ENCODE results near the gene WDSUB1. TPM values are rescaled to one million over a fixed set of nuclear protein-coding genes. Genes with fewer than 3 reads are reported as not detected.

Gene WDSUB1
- total RNA-seq, 1 donor from 2014 or later, result 11.7 TPM

GRCh38 chr2:159266554-159266953, 19.9 kb downstream of the WDSUB1 start:
- no peak for DNase-seq (ENCODE audit: low read depth)

GRCh38 chr2:159265171-159265576, 21.3 kb downstream of the WDSUB1 start:
- peak; percentile 64 for DNase-seq (ENCODE audit: low read depth)

GRCh38 chr2:159262904-159263303, 23.6 kb downstream of the WDSUB1 start:
- DNase-seq (ENCODE audit: low read depth), result no peak

GRCh38 chr2:159262226-159262625, 24.3 kb downstream of the WDSUB1 start:
- DNase-seq (ENCODE audit: low read depth), result no peak

GRCh38 chr2:159256159-159256558, 30.3 kb downstream of the WDSUB1 start:
- no peak for DNase-seq (ENCODE audit: low read depth)

GRCh38 chr2:159252905-159253304, 33.6 kb downstream of the WDSUB1 start:
- DNase-seq (ENCODE audit: low read depth), result no peak

GRCh38 chr2:159251296-159252173, 35.0 kb downstream of the WDSUB1 start:
- DNase-seq (ENCODE audit: low read depth), result no peak

GRCh38 chr2:159249990-159250715, 36.4 kb downstream of the WDSUB1 start:
- DNase-seq (ENCODE audit: low read depth), result peak; percentile 98

- DNase-seq (ENCODE audit: low read depth), result no peak
Observed at GRCh38 chr2:159246325-159246988, 40.0 kb downstream of the WDSUB1 start.

- no peak for DNase-seq (ENCODE audit: low read depth)
Observed at GRCh38 chr2:159243529-159243928, 43.0 kb downstream of the WDSUB1 start.

GRCh38 chr2:159234868-159235267, 51.6 kb downstream of the WDSUB1 start:
- DNase-seq (ENCODE audit: low read depth), result no peak

GRCh38 chr2:159232456-159233170, 53.9 kb downstream of the WDSUB1 start:
- no peak for DNase-seq (ENCODE audit: low read depth)

- DNase-seq (ENCODE audit: low read depth), result no peak
Observed at GRCh38 chr2:159230145-159230877, 56.2 kb downstream of the WDSUB1 start.

- DNase-seq (ENCODE audit: low read depth), result no peak
Observed at GRCh38 chr2:159229476-159230144, 56.9 kb downstream of the WDSUB1 start.

GRCh38 chr2:159228081-159228581, 58.4 kb downstream of the WDSUB1 start:
- DNase-seq (ENCODE audit: low read depth), result no peak

GRCh38 chr2:159227467-159227866, 59.0 kb downstream of the WDSUB1 start:
- no peak for DNase-seq (ENCODE audit: low read depth)

- no peak for DNase-seq (ENCODE audit: low read depth)
Observed at GRCh38 chr2:159226608-159227385, 59.7 kb downstream of the WDSUB1 start.

- DNase-seq (ENCODE audit: low read depth), result peak; percentile 86
Observed at GRCh38 chr2:159226059-159226461, 60.4 kb downstream of the WDSUB1 start.

Data from renal cortical epithelial cell (primary cell).